HepG2 (cell line): ENCODE results near the gene ZNF722. TPM values are rescaled to one million over a fixed set of nuclear protein-coding genes. Genes with fewer than 3 reads are reported as not detected.

Experiments
- ATAC-seq: fragments of 200-7000 bp; cut with Tn5 transposase; 3 replicates; pipeline ENCODE4 v1.9.1; 2020; ENCODE audit warnings: mild to moderate bottlenecking, moderate library complexity
- BruUV-seq: library from RNA; stranded (reverse); fragments of 400-500 nt; replicated peaks from 2 replicates; lab custom pipeline; 2021; lab: Mats Ljungman, UMichigan
- CTCF ChIA-PET: fragments of 300-600 bp; formaldehyde crosslinking; extraction: SDS; loops from one replicate; lab custom pipeline; 2021; ENCODE audit warnings: low total read pairs, inconsistent platforms, low intra/inter-chr PET ratio; lab: Yijun Ruan, JAX
- POLR2A ChIA-PET: fragments of 350-600 bp; sonication (Branson Sonifier 250); formaldehyde crosslinking; loops from one replicate; lab custom pipeline; 2020; ENCODE audit warnings: antibody characterized with exemption, inconsistent platforms; lab: Yijun Ruan, JAX
- DNase-seq: peaks from one replicate; pipeline ENCODE4 v3.0.0-alpha.2; 2015; ENCODE audit warnings: low spot score
- FAIRE-seq: peaks from 3 replicates; lab custom pipeline; 2011; peaks lifted over from hg19 to GRCh38; lab: Jason Lieb, UNC
- H2AFZ ChIP-seq: one replicate; pipeline ENCODE4 v1.6.1; 2011; ENCODE audit warnings: low read length, inconsistent platforms
- H3K27ac ChIP-seq: fragments of 300-600 bp; 3 replicates; pipeline ENCODE4 v1.8.0; 2011; ENCODE audit warnings: mixed run types, mild to moderate bottlenecking, mixed read lengths, low read length, inconsistent platforms; ENCODE audit not compliant: insufficient read depth; ENCODE audit errors: extremely low read length
- H3K27me3 ChIP-seq, 2 experiments: fragments of 200-600 bp in 1 of 2; 2 replicates in 1 of 2; 3 replicates in 1 of 2; pipeline versions ENCODE4 v1.6.0 to v1.8.0; 2011; ENCODE audit warnings: low read length in 2 of 2, mild to moderate bottlenecking in 2 of 2, moderate library complexity in 2 of 2, inconsistent platforms in 1 of 2; ENCODE audit not compliant: insufficient read depth in 2 of 2, control insufficient read depth in 1 of 2
- H3K36me3 ChIP-seq, 2 experiments: fragments of 200-600 bp in 1 of 2; replicated peaks in 1 of 2; 2 replicates in 1 of 2; 3 replicates in 1 of 2; pipeline versions ENCODE4 v1.5.1 to v1.8.0; 2011; ENCODE audit warnings: low read length in 2 of 2, inconsistent platforms in 1 of 2; ENCODE audit not compliant: insufficient read depth in 2 of 2, control insufficient read depth in 1 of 2
- H3K4me1 ChIP-seq: 2 replicates; pipeline ENCODE4 v1.5.1; 2012; ENCODE audit warnings: low read length, inconsistent platforms; ENCODE audit not compliant: insufficient read depth
- H3K4me2 ChIP-seq: 2 replicates; pipeline ENCODE4 v1.6.0; 2011; ENCODE audit warnings: low read depth, low read length, inconsistent platforms
- H3K4me3 ChIP-seq, 3 experiments: fragments of 200-600 bp in 1 of 3; sonication (generic), shearing (Covaris generic) in 1 of 3; replicated peaks in 1 of 3; 2 replicates each; pipeline ENCODE4 v1.5.1; 2011 to 2016; ENCODE audit warnings: low read length in 3 of 3, inconsistent platforms in 2 of 3, low read depth in 2 of 3, mild to moderate bottlenecking in 2 of 3, control low read depth in 1 of 3, mixed read lengths in 1 of 3; ENCODE audit not compliant: insufficient read depth in 1 of 3
- H3K79me2 ChIP-seq: one replicate; pipeline ENCODE4 v1.6.1; 2011; ENCODE audit warnings: low read length, inconsistent platforms; ENCODE audit not compliant: insufficient read depth
- H3K9ac ChIP-seq: 2 replicates; pipeline ENCODE4 v1.6.0; 2011; ENCODE audit warnings: mild to moderate bottlenecking, low read depth, low read length, inconsistent platforms; ENCODE audit not compliant: insufficient read depth
- H3K9me3 ChIP-seq: 2 replicates; pipeline ENCODE4 v1.5.1; 2012; ENCODE audit warnings: mild to moderate bottlenecking, low read length
- H4K20me1 ChIP-seq: 2 replicates; pipeline ENCODE4 v1.6.0; 2011; ENCODE audit warnings: inconsistent platforms, mild to moderate bottlenecking, low read length, moderate library complexity; ENCODE audit not compliant: insufficient read depth
- CBFB ChIP-seq: sonication (generic); formaldehyde crosslinking; IDR thresholded peaks from 2 replicates; pipeline ENCODE4 v1.4.0; 2020; ENCODE audit warnings: missing genetic modification reagents
- CREB1 ChIP-seq, 2 experiments: fragments of 450-650 bp in 1 of 2; IDR thresholded peaks; 2 replicates each; pipeline ENCODE4 v1.6.1; 2016 to 2017; ENCODE audit warnings: control low read depth in 1 of 2, mild to moderate bottlenecking in 1 of 2, missing compliant biosample characterization in 1 of 2, missing genetic modification characterization in 1 of 2
- GABPB1 ChIP-seq: IDR thresholded peaks from 2 replicates; pipeline ENCODE4 v1.6.1; 2016; ENCODE audit warnings: mild to moderate bottlenecking, missing genetic modification reagents, moderate library complexity, missing compliant biosample characterization
- GLMP ChIP-seq: sonication (generic); formaldehyde crosslinking; IDR thresholded peaks from 2 replicates; pipeline ENCODE4 v1.9.0; 2021; ENCODE audit warnings: missing genetic modification reagents, mild to moderate bottlenecking, borderline replicate concordance
- SSRP1 ChIP-seq: IDR thresholded peaks from 2 replicates; pipeline ENCODE4 v1.6.1; 2016; ENCODE audit warnings: control low read depth
- ZBTB20 ChIP-seq: sonication (generic); formaldehyde crosslinking; IDR thresholded peaks from 2 replicates; pipeline ENCODE4 v1.8.1; 2023; ENCODE audit warnings: missing genetic modification reagents, low read depth, mild to moderate bottlenecking, borderline replicate concordance
- ZFP36L2 ChIP-seq: sonication (generic); formaldehyde crosslinking; IDR thresholded peaks from 2 replicates; pipeline ENCODE4 v1.4.0; 2020; ENCODE audit warnings: missing genetic modification reagents
- ZNF20 ChIP-seq: sonication (generic); formaldehyde crosslinking; IDR thresholded peaks from 2 replicates; pipeline ENCODE4 v1.4.0; 2020; ENCODE audit warnings: mild to moderate bottlenecking, moderate library complexity, missing genetic modification reagents
- ZNF782 ChIP-seq: sonication (generic); formaldehyde crosslinking; IDR thresholded peaks from 2 replicates; pipeline ENCODE4 v1.4.0; 2020; ENCODE audit warnings: missing genetic modification reagents, mild to moderate bottlenecking, borderline replicate concordance
- ZNF883 ChIP-seq: sonication (generic); formaldehyde crosslinking; IDR thresholded peaks from 2 replicates; pipeline ENCODE4 v1.5.1; 2020; ENCODE audit warnings: mild to moderate bottlenecking, missing genetic modification reagents; ENCODE audit errors: not compliant biosample characterization
- WGBS: methylation state at CpG from one replicate; pipeline ENCODE4 v1.1.6; 2017; ENCODE audit warnings: low lambda C conversion rate; 5-methylcytosine and 5-hydroxymethylcytosine counted together
- in situ Hi-C: cut with HindIII; loops from 2 replicates; pipeline ENCODE4 v1.10.0; 2017; ENCODE audit warnings: low pct_unique_long_range_greater_than_20kb; ENCODE audit not compliant: extremely low pct_ligation_motif_present
- intact Hi-C: fragments of 100-400 bp; cut with micrococcal nuclease; formaldehyde crosslinking; loops from one replicate; pipeline ENCODE4 v1.10.0; 2022; ENCODE audit not compliant: unreplicated experiment
- polyA plus RNA-seq, 8 experiments: library from polyadenylated mRNA; depleted of rRNA in 3 of 8; stranded (reverse) in 7 of 8; unstranded in 1 of 8; fragments of >200 nt; fragmentation: Illumina TruSeq in 4 of 8; extraction: Trizol in 4 of 8; gene quantifications; 2 replicates each; pipeline versions ENCODE4 v1.2.1 to v1.2.3, GENCODE V29; 2011 to 2016; ENCODE audit warnings: low read depth in 4 of 8, missing spikeins in 1 of 8, mixed read lengths in 1 of 8; ENCODE audit not compliant: insufficient read depth in 1 of 8
- total RNA-seq, 5 experiments: library from RNA; depleted of rRNA; stranded (reverse); fragments of >200 nt; fragmentation: Illumina TruSeq; extraction: Trizol; gene quantifications; 2 replicates each; pipeline ENCODE4 v1.2.3, GENCODE V29; 2016; ENCODE audit warnings: low read depth in 1 of 5
- TF ChIP-seq, protein P1 (sequence below): sonication (generic); formaldehyde crosslinking; IDR thresholded peaks from 2 replicates; pipeline ENCODE4 v1.4.0; 2020; ENCODE audit warnings: missing genetic modification reagents, borderline replicate concordance

The ZNF722 gene
- total and polyA plus RNA-seq, 2 of the 13 experiments (the other 11 are each of a cell fraction or from before 2014, with no cell fraction given): not detected

DNA sequence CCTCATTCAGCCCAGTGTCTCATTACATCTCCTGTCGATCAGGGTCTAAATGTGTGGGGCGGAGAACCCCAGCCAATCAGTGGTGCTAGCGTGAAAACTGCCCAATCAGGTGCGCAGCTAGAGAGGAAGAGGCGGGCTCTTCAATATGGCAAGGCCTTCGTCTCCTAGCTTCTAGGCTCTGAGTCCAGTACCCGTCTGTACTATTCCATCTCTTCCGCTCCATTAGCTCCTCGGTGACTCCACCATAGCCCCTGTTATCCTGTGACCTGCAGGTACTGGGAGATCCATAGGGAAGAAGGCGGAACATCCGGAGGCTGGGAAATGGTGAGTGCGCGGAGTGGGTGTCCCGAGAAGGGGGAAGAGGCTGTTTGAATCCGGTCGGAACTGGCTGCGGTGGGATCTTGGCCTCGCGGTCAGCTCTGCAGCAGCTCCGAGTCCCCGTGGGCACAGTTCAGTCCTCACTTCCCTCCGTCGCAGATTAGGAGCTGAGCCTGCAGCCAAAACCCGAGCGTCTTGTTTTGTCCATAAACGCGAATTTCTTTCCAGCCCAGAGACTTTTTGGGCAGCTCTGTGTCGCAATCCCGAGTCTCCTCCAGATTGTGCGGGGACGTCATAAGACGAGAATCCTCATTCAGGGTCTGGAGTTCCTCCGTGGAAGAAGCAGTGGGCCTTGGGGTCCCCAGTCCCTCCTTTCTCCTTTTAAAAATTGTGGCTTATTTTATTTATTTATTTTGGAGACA, 46.8 kb downstream of the ZNF722 start, which contains the start of gene ZNF727 (continued):
- TF ChIP-seq CBFB: no peak
- TF ChIP-seq, protein P1, sequence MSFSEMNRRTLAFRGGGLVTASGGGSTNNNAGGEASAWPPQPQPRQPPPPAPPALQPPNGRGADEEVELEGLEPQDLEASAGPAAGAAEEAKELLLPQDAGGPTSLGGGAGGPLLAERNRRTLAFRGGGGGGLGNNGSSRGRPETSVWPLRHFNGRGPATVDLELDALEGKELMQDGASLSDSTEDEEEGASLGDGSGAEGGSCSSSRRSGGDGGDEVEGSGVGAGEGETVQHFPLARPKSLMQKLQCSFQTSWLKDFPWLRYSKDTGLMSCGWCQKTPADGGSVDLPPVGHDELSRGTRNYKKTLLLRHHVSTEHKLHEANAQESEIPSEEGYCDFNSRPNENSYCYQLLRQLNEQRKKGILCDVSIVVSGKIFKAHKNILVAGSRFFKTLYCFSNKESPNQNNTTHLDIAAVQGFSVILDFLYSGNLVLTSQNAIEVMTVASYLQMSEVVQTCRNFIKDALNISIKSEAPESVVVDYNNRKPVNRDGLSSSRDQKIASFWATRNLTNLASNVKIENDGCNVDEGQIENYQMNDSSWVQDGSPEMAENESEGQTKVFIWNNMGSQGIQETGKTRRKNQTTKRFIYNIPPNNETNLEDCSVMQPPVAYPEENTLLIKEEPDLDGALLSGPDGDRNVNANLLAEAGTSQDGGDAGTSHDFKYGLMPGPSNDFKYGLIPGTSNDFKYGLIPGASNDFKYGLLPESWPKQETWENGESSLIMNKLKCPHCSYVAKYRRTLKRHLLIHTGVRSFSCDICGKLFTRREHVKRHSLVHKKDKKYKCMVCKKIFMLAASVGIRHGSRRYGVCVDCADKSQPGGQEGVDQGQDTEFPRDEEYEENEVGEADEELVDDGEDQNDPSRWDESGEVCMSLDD (CRISPR knock-in tag): no peak
- no peak for TF ChIP-seq ZNF782 (CRISPR knock-in tag)
- no peak for TF ChIP-seq GLMP (CRISPR knock-in tag)

DNA sequence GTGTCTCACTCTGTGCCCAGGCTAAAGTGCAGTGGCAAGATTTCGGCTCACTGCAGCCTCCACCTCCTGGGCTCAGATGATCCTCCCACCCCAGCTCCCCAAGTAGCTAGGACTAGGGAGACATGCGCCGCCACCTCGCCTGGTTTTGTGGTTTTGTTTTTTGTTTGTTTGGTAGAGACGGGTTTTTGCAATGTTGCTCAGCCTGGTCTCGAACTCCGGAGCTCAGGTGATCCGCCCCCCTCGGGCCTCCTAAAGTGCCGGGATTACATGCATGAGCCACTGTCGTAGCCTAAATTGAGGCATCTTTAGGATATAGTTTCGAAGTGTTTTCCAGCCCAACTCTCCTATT, 47.4 kb downstream of the ZNF722 start:
- Histone ChIP-seq H3K9me3 (peaks cover 85% of the 10 kb centered on the region), H3K4me2 (no peak overlapping the region), H3K27ac (no peak overlapping the region), H2AFZ (no peak overlapping the region), H3K4me1 (no peaks in the 10 kb centered on the region), H3K9ac (no peak overlapping the region)
- POLR2A ChIA-PET: no interaction called here
- no TSS peak for BruUV-seq
- TF ChIP-seq ZBTB20 (no peak), SSRP1 (CRISPR knock-in tag) (no peak), GABPB1 (CRISPR knock-in tag) (no peak), CREB1 (IDR thresholded peaks at IDR 0.05) (no peak), CREB1 (CRISPR knock-in tag; IDR thresholded peaks at IDR 0.05) (no peak), ZNF20 (CRISPR knock-in tag) (no peak), ZNF883 (CRISPR knock-in tag) (no peak), ZFP36L2 (CRISPR knock-in tag) (no peak)
- TF ChIP-seq, all 625 proteins: peak for 0
- H3K27me3 ChIP-seq: no peaks in the 10 kb centered on the region; a peak in 1 of 5 replicates
- no peaks in the 10 kb centered on the region for H3K36me3 ChIP-seq
- no peak overlapping the region for H3K4me3 ChIP-seq
- CTCF ChIA-PET: no interaction called here
- DNase-seq (no peak), FAIRE-seq (no peak), ATAC-seq (no peak)
- H3K79me2 ChIP-seq: no peaks in the 10 kb centered on the region
- in situ Hi-C loops (no loop called here), intact Hi-C loops (no loop called here)
- H4K20me1 ChIP-seq: no peaks in the 10 kb centered on the region
- WGBS: 6% methylated on average over 10 of the region's 12 CpGs
